GM10266 (cell line): ENCODE measurements around the gene GRID1.
A peak's percentile ranks its signal among the peaks of the same experiment; 100 is the strongest.

Experiments used
- DNase-seq: peaks from one replicate; pipeline ENCODE4 v3.0.0; 2012; ENCODE audit errors: extremely low spot score
- CTCF ChIP-seq: IDR thresholded peaks from 2 replicates; pipeline ENCODE4 v1.5.1; 2012; ENCODE audit warnings: mild to moderate bottlenecking, low read depth; ENCODE audit not compliant: control insufficient read depth, insufficient read depth; ENCODE audit errors: missing control alignments

GRID1 gene

DNA sequence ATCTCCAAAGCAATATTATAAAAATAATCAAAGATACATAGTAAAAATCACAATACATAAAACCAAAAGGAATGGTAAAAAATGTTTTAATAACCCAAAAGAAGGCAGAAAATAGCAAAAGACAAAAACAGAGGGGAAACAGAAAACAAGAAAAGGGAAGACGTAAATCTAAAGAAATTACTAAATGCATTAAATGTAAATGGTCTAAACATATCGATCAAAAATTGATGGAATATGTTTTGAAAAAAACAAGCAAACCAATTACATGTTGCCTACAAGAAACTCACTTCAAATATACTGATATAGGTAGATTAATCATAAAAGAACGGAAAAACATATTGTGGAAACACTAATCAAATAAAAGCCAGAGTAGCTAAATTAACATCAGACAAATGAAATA lies 369.1 kb downstream of the GRID1 start:
- DNase-seq = no peak
- TF ChIP-seq CTCF = no peak

- peak; percentile 36 for TF ChIP-seq CTCF
- DNase-seq = peak; percentile 23
These were observed 370.8 kb downstream of the GRID1 start for GRCh38 chr10:85995791-85996190.

DNA sequence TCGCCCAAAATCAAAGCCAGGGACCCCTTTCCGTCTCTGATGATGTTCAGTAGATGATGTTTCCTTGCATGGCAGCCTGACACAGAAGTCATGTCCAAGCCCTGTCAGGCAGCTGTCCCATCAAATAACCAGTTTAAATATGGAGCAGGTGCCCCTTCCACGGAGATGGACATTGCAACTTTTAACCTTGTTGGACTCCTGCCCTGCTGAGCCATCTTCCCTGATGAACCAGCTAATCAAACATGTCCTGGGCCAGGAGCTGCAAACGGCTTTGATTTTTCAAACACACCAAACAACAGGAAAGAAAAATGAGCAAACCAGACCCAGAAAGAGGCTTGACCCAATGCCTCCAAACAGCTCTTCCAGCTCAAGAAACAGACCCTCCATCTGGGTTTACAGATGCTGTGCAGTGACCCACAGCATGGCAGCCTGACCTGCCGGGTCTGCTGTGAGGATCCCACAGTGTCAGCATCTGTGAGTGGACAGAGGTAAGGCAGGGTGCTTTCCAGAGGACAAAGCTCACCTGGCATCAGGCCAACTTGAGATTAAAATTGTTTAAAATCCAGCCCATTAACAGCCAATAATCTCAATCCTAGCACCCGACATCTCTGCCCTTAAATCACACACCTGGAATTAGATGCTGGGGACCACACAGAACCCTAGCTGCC lies 372.6 kb downstream of the GRID1 start:
- DNase-seq = no peak
- no peak for TF ChIP-seq CTCF

DNA sequence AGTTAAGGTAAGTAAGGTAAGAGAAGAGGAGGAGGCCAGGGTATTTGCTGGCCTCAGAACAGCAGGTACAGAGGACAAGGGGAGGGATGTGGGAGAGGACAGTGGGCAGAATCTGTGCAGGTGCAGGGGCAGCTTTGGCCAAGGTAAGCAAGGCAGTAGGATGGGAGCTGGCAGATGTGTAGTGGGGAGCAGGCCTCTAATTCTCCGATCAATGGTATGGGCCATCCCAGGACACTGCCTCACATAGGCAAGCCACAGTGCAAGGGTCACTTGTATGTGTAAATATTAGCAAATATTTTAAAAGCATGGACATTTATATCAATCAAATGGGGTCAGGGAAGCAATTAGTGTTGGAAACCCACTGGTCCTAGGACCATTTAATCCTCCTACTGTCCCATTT lies 373.5 kb downstream of the GRID1 start:
- no peak for TF ChIP-seq CTCF

DNA sequence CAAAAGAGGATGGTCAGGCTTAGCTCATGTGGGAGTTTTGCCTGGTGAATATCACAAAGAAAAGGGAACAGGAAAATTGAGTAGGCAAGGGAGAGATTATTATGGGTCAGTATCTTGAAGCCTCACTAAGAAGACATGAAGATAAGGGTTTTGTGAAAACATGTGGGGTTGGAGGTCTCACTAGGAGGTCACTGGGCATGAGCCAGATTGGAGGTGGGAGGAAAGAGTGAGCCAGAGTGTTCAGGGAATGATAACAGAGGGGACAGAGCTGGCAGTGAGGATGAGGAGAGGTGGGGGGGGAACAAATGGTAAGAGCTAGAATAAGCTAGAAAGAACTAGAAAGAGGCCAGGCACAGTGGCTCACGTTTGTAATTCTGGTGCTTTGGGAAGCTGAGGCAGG lies 374.3 kb downstream of the GRID1 start:
- TF ChIP-seq CTCF = no peak
- no peak for DNase-seq

More for the DNA sequence above, 373.5 kb downstream of the GRID1 start:
- DNase-seq = no peak

GRCh38 chr10:85986777-85987176 lies 379.8 kb downstream of the GRID1 start:
- no peak for DNase-seq
- no peak for TF ChIP-seq CTCF

GRCh38 chr10:85983051-85983450 lies 383.5 kb downstream of the GRID1 start:
- TF ChIP-seq CTCF = no peak
- DNase-seq = no peak
